HG03565 (cell line): ENCODE data around the gene BLZF1.
"Not testable (repeated sequence)": the region's sequence is repeated elsewhere in the genome, so short reads cannot be mapped to it uniquely, and the experiment has no call there.

Source experiments
- ATAC-seq: cut with Tn5 transposase; IDR thresholded peaks from one replicate; pipeline ENCODE4 v1.9.1; 2021; ENCODE audit warnings: mild to moderate bottlenecking, moderate library complexity; ENCODE audit not compliant: unreplicated experiment

The BLZF1 gene, protein sequence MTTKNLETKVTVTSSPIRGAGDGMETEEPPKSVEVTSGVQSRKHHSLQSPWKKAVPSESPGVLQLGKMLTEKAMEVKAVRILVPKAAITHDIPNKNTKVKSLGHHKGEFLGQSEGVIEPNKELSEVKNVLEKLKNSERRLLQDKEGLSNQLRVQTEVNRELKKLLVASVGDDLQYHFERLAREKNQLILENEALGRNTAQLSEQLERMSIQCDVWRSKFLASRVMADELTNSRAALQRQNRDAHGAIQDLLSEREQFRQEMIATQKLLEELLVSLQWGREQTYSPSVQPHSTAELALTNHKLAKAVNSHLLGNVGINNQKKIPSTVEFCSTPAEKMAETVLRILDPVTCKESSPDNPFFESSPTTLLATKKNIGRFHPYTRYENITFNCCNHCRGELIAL

DNA sequence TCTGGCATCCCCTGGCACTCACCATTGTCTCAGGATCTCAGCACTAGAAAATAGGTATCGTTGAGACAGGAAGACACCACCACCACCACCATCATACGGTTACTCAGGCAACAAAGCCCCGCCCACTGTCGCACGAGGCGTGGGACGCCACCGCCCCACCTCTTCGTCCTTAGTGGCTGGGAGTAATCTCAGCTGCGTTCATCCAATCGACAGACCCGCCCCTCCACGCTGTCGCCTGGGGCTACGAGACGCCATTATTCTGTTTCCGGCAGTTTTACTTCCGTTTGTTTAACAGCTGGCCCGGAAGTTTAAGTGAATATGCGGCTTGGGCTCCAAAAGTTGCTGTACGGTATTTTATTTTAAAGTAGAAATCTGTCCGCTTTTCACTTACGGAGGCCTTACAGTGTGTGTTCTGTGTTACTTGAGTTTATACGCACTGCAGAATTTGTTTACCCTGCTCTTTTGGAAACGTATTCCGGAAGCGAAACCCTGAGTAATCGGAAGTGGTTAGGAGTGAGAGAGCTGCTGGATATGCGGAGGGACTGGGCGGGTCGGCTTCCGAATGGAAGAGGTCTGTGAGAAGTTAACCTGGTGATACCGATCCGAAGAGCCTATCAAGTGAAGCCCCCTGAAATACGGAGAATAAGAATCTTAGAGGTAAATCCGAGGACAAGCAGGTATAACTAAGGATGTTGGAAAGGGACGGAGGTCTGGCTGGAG, at the start of gene BLZF1, which contains the start of gene NME7:
Gene BLZF1 (plus strand): TSS at position 510 of the 720 bp plus-strand sequence. CDS start 1,328 bp downstream, outside the sequence.
Gene NME7 (minus strand): TSS at position 112 of the 720 bp plus-strand sequence. CDS start 87 bp downstream, at position 25.
- peak; percentile 85 for ATAC-seq

DNA sequence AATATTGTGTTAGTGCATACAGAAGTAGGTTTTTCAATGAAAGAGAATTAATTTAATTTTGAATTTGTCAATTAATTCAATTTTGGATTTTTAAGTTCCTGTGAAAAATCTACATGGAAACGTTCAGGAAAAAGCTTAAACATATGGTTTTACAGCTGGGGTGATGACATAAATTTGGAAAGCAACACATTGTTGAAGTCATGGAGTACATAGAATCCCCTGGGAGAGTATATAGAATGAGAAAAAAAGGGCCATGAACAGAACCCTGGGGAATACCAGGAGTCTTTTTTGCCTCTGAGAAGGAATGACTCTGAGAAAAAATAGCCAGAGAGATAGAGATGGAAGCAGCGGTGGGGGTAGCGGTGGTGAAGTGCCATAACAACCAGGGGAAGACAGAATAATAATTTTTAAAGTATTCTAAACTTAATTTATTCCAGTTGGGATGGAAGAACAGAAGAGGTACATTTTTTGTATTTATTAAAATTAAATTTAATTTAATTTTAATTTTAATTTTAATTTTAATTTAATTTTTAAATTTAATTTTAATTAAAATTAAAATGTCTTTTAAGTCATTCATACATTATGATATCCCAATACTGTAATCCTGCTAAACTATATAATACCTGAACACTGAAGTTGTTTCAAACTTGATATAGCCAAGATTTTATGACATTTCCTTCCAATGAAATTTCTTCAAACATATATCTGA, 49.3 kb upstream of the BLZF1 start:
- no peak for ATAC-seq

DNA sequence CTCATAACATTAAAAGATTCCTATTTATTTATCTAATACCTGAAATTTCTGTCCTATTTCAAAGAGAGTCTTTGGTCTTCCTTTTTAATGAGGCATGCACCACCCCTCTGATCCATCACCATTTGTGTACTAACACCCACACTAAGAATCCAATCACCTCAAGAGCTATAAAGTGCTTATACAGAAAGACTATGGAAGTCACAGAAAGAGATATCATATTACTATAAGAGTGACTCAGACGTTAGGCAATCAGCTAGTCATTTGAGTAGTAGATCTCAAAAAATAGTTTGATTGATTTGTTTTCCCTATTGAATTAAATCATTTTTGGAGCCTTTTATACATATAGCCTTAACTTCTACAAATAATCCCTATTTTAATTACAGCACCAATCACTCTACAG, 46.5 kb upstream of the BLZF1 start:
- ATAC-seq: no peak

DNA sequence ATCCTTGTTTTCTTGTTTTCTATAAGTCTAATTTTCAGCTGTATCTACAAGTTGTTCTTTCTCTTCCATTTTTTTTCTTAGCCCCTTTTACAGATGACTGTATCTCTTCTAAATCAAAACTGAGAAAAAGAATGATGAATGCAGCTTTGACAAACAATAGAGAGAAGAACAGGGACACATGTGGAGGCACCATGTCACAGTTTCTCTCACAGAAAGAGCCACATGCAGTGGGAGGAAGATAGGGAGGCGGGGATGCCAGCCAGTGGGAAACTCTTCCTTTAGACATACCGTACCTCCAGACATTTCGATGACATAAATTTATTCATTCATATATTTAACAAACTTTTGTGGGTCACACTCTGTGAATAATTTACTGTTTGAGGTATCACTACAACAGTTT, 45.9 kb upstream of the BLZF1 start:
- no peak for ATAC-seq

DNA sequence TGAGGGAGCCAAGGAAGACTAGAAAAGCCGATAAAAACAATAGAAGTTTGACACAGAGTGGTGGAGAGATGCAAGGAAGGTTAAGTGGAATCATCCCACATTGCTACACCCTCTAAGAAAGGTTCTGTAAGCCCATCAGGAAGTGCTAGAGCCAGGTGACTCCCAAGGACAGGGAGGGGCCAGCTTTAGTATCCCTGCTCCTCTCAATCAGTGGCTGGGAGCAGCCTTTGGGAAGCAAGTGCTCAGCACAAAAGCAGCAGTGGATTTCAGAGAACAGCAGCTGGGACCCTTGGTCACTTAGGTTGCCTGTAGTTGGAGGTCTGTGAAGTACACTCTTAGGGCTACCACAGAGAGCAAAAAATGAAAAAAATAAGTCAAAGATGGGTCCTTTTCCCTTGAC, 42.9 kb upstream of the BLZF1 start:
- ATAC-seq: no peak

DNA sequence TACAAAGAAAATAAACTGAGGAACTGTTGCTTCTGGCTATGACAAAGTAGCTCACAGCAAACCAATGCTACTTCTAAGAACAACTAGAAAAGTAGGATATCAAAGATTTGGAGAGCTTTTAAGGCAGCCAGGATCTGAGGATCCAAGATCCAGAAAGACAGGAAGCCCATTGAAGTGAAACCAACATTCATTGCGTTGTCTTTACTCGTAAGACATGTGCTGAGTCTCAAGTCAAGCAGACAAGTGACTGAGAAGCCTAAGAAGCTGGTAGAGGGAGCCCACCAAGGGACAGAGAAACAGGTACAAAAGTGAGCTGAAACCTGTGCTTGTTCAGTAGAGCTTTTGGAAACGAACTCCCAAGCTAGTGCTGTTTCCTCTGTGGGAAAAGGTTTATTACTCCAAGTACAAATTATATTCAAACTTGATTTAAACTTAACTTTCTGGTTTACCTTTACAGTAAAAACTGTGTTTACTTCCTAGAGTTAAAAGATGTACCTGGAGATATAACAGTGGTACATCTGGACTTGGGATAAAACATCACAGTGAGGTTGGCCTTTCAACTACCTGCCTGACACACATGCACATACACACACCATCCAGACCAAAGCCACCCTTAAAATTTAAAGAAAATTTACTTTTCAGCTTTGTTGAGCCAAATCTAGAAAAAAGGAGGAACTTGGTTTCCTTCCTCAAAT, 41.6 kb upstream of the BLZF1 start:
- ATAC-seq: no peak

DNA sequence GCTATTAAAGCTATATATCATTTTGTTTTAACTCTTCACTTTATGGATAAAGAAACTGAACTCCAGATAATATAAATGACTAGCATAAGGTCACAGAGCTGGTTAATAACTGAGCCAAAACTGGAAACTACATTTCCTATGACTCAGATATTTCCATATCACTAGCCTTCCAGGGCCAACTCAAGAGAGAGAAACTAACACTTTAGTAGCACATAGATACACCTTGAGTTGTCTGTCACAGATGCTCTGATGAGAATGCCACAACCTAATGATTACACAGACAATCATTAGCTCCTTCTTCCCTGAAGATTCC, 41.1 kb upstream of the BLZF1 start:
- ATAC-seq: peak; percentile 96

DNA sequence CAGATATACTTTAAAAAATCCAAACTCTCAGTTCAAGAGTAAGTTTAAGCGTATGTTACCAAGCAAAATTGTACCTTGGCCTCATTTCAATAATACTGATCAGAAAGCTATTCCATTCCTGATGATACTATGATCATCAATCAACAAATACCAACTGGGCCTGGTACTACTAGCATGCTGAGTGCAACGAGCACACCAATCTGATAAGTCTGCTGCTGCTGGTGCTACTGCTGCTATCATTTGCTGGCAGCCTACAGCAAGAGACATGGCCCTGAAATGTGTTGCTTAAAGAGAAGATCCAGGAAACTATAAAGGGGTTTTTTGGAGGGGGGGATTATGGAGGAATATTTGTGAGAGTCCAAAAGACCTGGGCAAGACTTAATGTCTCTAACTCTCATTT, 40.1 kb upstream of the BLZF1 start:
- ATAC-seq: no peak

DNA sequence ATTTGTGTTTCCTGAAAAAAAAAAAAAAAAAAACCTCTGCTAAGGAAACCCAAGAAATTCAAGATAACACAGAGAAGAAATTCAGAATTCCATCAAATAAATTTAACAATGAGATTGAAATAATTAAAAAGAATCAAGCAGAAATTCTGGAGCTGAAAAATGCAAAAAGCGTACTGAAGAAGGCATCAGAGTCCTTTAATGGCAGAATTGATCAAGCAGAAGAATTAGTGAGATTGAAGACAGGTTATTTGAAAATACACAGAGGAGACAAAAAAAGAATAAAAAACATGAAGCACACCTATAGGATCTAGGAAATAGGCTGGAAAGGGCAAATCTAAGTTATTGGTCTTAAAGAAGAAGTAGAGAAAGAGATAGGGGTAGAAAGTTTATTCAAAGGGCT, 38.6 kb upstream of the BLZF1 start:
- no peak for ATAC-seq

DNA sequence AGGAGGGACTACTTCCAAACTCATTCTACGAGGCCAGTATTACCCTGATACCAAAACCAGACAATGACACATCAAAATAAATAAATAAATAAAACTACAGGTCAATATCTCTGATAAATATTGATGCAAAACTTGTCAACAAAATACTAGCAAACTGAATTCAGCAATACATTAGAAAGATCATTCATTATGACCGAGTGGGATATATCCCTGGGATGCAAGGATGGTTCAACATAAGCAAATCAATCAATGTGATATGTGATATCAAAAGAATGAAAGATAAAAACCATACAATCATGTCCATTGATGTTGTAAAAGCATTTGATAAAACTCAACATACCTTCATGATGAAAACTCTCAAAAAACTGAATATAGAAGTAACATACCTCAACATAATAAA, 37.1 kb upstream of the BLZF1 start:
- no peak for ATAC-seq

DNA sequence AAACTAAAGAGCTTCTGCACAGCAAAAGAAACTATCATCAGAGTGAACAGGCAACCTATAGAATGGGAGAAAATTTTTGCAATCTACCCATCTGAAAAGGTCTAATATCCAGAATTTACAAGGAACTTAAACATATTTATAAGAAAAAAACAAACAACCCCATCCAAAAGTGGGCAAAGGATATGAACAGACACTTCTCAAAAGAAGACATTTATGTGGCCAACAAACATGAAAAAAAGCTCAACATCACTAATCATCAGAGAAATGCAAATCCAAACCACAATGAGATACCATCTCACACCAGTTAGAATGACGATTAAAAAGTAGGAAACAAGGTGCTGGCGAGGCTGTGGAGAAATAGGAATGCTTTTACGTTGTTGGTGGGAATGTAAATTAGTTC, 33.3 kb upstream of the BLZF1 start:
- not testable (repeated sequence) for ATAC-seq

DNA sequence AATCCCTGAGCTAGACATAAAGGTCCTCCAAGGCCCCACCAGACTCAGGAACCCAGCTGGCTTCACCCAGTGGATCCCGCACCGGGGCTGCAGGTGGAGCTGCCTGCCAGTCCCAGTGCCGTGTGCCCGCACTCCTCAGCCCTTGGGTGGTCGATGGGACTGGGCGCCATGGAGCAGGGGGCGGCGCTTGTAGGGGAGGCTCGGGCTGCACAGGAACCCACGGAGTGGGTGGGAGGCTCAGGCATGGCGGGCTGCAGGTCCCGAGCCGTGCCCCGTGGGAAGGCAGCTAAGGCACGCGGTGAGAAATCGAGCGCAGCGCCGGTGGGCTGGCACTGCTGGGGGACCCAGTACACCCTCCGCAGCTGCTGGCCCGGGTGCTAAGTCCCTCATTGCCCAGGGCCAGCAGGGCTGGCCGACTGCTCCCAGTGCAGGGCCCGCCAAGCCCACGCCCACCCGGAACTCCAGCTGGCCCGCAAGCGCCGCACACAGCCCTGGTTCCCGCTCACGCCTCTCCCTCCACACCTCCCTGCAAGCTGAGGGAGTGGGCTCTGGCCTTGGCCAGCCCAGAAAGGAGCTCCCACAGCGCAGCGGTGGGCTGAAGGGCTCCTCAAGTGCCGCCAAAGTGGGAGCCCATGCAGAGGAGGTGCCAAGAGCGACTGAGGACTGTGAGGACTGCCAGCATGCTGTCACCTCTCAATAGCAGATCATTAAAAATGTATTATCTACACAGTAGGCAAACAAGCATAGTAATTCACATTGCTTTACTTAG, 30.9 kb upstream of the BLZF1 start:
- ATAC-seq: not testable (repeated sequence)

DNA sequence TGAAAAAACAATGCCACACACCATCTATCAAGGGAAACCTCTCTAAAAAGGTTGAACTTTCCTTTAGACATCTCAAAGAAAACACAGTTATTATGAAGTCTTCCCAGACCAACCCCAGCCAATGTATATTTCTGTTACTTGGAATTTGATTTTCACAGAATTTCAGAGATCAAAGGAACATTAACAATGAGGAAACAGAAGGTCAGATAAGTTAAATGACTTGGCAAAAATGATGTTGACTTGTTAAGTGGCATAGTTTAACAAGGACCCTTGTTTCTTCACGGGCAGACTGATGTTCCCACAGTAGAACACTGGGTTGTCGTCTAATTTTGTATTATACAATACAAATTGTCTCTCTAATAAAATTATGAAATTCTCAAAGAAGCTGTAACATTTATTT, 29.4 kb upstream of the BLZF1 start:
- ATAC-seq: no peak

DNA sequence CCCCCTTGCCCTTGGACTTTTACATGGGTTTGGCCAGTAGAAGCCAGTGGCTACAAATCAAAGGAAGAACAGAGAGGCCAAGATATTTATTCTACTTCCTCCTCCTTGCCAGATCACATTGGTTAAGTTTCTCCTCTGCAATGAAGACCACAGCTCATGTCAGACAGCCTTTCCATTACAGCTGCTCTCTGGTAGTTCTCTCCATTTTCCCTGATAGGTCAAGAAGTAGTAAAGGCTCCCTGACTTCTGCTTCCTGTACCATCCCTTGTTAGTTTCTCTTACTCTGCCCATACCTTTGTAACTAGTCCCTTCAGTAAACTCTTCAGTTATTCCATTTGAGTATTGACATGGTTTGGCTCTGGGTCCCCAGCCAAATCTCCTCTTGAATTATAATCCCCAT, 28.2 kb upstream of the BLZF1 start:
- no peak for ATAC-seq

DNA sequence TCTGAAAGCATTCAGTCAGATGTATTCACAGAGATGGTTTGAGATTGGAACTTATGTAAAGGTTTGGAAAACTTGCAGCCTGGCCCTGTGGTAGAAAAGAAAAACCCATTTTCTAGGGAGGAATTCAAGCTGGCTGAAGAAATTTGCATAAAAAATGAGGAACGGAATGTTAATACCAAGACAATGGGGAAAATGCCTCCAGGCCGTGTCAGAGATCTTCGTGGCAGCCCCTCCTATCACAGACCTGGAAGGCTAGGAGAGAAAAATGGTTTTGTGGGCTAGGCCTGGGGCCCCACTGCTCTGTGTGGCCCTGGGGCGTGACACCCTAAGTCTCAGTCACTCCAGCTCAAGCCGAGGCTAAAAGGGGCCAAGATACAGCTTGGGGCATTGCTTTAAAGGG, 27.1 kb upstream of the BLZF1 start:
- no peak for ATAC-seq

DNA sequence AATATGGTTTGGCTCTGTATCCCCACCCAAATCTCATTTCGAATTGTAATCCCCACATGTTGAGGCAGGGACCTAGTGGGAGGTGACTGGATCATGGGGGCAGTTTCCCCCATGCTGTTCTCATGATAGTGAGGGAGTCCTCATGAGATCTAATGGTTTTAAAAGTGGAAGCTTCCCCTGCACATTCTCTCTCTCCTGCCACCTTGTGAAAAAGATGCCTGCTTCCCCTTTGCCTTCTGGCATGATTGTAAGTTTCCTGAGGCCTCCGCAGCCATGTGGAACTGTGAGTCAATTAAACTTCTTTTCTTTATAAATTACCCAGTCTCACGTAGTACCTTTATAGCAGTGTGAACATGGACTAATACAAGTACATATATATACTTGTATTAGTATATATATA, 25.9 kb upstream of the BLZF1 start:
- not testable (repeated sequence) for ATAC-seq

DNA sequence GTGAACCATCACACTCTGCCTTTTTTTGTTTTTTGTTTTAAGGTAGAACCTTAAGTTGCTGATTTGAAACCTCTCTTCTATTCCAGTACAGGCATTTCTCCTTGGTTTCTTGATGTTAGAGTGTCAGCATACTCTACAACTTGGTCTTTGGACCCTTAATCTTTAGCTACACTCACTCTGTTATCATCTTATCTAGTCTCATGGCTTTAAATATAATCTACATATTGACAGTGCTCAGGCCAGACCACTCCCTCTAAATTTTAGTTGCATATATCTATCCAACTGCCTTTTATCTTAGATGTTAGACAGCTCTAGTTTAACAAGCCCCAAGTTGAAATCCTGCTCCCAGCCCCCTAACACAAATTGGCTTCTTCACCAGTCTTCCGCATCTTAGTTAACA, 22.5 kb upstream of the BLZF1 start:
- ATAC-seq: no peak

DNA sequence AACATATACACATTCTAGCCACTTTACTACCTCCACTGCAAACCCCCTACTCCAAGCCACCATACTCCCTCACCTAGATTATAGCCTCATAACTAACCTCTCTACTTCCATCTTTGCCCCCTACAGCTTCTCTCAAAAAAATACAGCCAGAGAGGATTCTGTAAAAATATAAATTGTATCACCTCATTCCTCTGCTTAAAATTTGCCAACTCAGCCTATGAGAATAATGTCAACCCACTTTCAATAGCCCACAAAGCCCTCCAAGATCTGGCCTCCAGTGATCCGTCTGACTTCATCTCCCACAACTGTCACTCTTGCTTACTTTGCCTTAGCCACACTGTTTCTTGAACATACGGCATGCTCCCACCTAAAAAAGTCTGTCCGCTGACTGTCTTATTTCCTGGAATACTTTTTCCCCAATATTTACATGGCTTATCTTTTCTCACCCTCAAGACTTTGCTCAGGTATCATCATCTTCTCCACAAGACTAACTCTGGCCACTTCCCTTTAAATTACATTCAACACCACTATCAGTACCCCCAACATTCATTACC, 21.9 kb upstream of the BLZF1 start:
- no peak for ATAC-seq

DNA sequence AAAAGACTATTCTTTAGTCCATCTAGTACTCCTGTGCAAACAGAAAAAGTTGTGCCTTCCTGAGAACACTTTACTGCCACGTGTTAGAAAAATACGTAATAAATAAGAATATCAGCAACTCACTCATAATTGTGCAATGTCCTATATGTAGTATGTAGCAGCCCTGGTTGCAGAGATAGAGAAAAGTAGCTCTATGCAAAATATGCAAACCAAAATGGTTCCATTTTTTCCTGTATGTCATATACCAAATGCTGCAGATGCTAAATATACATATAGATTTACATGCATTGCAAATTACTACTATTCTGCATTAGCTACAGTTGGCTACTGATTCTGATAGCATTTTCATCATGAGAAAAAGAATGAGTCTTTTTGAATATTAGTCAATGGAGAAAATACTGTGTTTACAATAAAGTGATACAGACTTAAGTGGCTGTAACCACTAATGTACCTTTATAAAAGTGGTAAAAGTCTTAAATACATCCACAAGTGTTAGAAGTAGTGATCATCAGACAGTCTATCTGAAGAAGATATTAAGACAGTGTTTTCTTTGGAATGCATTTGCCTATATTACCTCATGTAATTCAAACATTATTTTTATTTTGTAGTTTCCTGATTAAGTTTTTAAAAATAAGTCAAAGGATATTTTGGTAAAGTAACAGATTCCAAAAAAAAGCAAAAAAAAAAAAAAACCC, 20.2 kb upstream of the BLZF1 start:
- ATAC-seq: no peak
